Measurements from ENCODE around the gene PTGES3. TPM values are rescaled to one million over a fixed set of nuclear protein-coding genes. Genes with fewer than 3 reads are reported as not detected.
"Not testable (repeated sequence)": the region's sequence is repeated elsewhere in the genome, so short reads cannot be mapped to it uniquely, and the experiment has no call there.

The PTGES3 gene, protein sequence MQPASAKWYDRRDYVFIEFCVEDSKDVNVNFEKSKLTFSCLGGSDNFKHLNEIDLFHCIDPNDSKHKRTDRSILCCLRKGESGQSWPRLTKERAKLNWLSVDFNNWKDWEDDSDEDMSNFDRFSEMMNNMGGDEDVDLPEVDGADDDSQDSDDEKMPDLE
- 100 to 1,000 TPM; 240 to 241 TPM for total RNA-seq

- H3K27me3 Mint-ChIP-seq, result no peaks in the 10 kb centered on the region
- peak within 1 kb of the TSS; percentile 100 for H3K27ac Mint-ChIP-seq
- H3K4me3 Mint-ChIP-seq, result peak within 1 kb of the TSS; percentile 100
- ChIA-PET POLR2A (interaction anchor here (0.7 to 9.6 kb wide), 25 partner anchors 10 to 1064 kb away, joined by 3 to 155 read pairs (median 6); partner anchors contain the start of genes ATP5F1B, BAZ2A, CDK4 and DCTN2), CTCF (interaction anchor here (0.6 to 7.8 kb wide), 6 partner anchors 10 to 63 kb away, joined by 3 to 65 read pairs (median 5); partner anchors contain the start of gene NACA)
- DNase-seq, result peak; percentile 99
- peaks cover 22% of the 10 kb centered on the region for H3K4me1 Mint-ChIP-seq
- H3K36me3 Mint-ChIP-seq (ENCODE audit: low read depth), result peaks cover 43% of the 10 kb centered on the region
- no peaks in the 10 kb centered on the region for H3K9me3 Mint-ChIP-seq
Measured at GRCh38 chr12:56688129-56688845, at the start of gene PTGES3. Gene PTGES3 (minus strand): TSS chr12:56688284. CDS start chr12:56687999, 285 bp downstream.

GRCh38 chr12:56728139-56728861 is 40.2 kb upstream of the PTGES3 start:
- Mint-ChIP-seq H3K4me3 (no peak overlapping the region), H3K9me3 (no peaks in the 10 kb centered on the region), H3K36me3 (ENCODE audit: low read depth) (peaks cover 73% of the 10 kb centered on the region), H3K27me3 (no peaks in the 10 kb centered on the region), H3K27ac (no peak overlapping the region), H3K4me1 (peaks cover 17% of the 10 kb centered on the region)
- no peak for DNase-seq
- ChIA-PET POLR2A (interaction anchor here (4.7 kb wide), 1 partner anchor 41 kb away, joined by 123 read pairs; the partner anchor contains the start of gene PTGES3), CTCF (no interaction called here)

DNA sequence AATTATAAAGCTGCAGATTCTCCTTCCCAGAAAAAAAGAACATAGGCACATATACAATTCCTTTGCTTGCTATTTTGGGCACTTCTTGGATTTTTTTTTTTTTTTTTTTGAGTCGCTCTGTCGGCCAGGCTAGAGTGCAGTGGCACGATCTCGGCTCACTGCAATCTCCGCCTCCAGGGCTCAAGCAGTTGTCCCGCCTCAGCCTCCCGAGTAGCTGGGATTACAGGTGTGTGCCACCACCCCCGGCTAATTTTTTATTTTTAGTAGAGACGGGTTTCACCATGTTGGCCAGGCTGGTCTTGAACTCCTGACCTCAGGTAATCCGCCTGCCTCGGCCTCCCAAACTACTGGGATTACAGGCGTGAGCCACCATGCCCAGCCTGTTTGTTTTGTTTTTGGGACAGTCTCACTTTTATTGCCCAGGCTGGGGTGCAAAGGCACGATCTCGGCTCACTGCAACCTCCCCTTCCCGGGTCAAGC is 38.2 kb upstream of the PTGES3 start:
- Mint-ChIP-seq H3K4me1 (peaks cover 38% of the 10 kb centered on the region), H3K27ac (peak overlapping the region; percentile 97), H3K36me3 (ENCODE audit: low read depth) (peaks cover 78% of the 10 kb centered on the region), H3K4me3 (peak overlapping the region; percentile 94)
- not testable (repeated sequence) for H3K27me3 Mint-ChIP-seq, H3K9me3 Mint-ChIP-seq, DNase-seq
- ChIA-PET CTCF (interaction anchor here (0.9 to 2.9 kb wide), 9 partner anchors 23 to 386 kb away, joined by 3 to 9 read pairs (median 4); partner anchors contain the start of gene PTGES3), POLR2A (interaction anchor here (0.6 to 4.7 kb wide), 25 partner anchors 8 to 709 kb away, joined by 3 to 123 read pairs (median 5); partner anchors contain the start of genes ATP5F1B, INHBC, NAB2 and PRIM1)

- Mint-ChIP-seq H3K27ac (peak overlapping the region; percentile 97), H3K36me3 (ENCODE audit: low read depth) (peaks cover 78% of the 10 kb centered on the region), H3K4me1 (peaks cover 43% of the 10 kb centered on the region), H3K9me3 (no peaks in the 10 kb centered on the region), H3K27me3 (no peaks in the 10 kb centered on the region), H3K4me3 (peak overlapping the region; percentile 94)
- DNase-seq, result no peak
- ChIA-PET POLR2A (interaction anchor here (0.5 to 4.7 kb wide), 39 partner anchors 9 to 709 kb away, joined by 3 to 123 read pairs (median 4); partner anchors contain the start of genes ATP5F1B, INHBC, NAB2 and NEMP1), CTCF (interaction anchor here (0.8 to 2.9 kb wide), 12 partner anchors 11 to 387 kb away, joined by 3 to 9 read pairs (median 4); partner anchors contain the start of genes PRIM1 and PTGES3)
Measured at GRCh38 chr12:56725723-56726102, 37.6 kb upstream of the PTGES3 start.

GRCh38 chr12:56724972-56725722 is 37.1 kb upstream of the PTGES3 start, which contains the start of gene NACA:
Gene NACA (minus strand): TSS chr12:56725299. CDS start chr12:56724521, 778 bp downstream.
- Mint-ChIP-seq H3K4me3 (peak within 1 kb of the TSS; percentile 94), H3K27ac (peak within 1 kb of the TSS; percentile 97), H3K4me1 (peaks cover 49% of the 10 kb centered on the region), H3K27me3 (no peaks in the 10 kb centered on the region), H3K9me3 (no peaks in the 10 kb centered on the region), H3K36me3 (ENCODE audit: low read depth) (peaks cover 83% of the 10 kb centered on the region)
- CTCF ChIA-PET, result interaction anchor here (0.8 to 2.9 kb wide), 12 partner anchors 11 to 387 kb away, joined by 3 to 9 read pairs (median 4); partner anchors contain the start of genes PRIM1 and PTGES3
- DNase-seq, result peak; percentile 99
- POLR2A ChIA-PET, result interaction anchor here (0.5 to 4.7 kb wide), 39 partner anchors 8 to 733 kb away, joined by 3 to 123 read pairs (median 4); partner anchors contain the start of genes ATP5F1B, INHBC, NAB2 and NEMP1

GRCh38 chr12:56724701-56724971 is 36.6 kb upstream of the PTGES3 start:
- H3K27ac Mint-ChIP-seq, result peak overlapping the region; percentile 97
- no peaks in the 10 kb centered on the region for H3K9me3 Mint-ChIP-seq
- H3K27me3 Mint-ChIP-seq, result no peaks in the 10 kb centered on the region
- H3K4me1 Mint-ChIP-seq, result peaks cover 54% of the 10 kb centered on the region
- peak; percentile 24 for DNase-seq
- POLR2A ChIA-PET, result interaction anchor here (0.7 to 8.9 kb wide), 17 partner anchors 26 to 734 kb away, joined by 3 to 155 read pairs (median 6); partner anchors contain the start of genes ATP5F1B, BAZ2A, PRIM1 and PTGES3
- H3K36me3 Mint-ChIP-seq (ENCODE audit: low read depth), result peaks cover 84% of the 10 kb centered on the region
- peak overlapping the region; percentile 94 for H3K4me3 Mint-ChIP-seq
- CTCF ChIA-PET, result interaction anchor here (1.0 to 1.8 kb wide), 4 partner anchors 20 to 37 kb away, joined by 3 to 9 read pairs (median 4); partner anchors contain the start of genes PRIM1 and PTGES3

DNA sequence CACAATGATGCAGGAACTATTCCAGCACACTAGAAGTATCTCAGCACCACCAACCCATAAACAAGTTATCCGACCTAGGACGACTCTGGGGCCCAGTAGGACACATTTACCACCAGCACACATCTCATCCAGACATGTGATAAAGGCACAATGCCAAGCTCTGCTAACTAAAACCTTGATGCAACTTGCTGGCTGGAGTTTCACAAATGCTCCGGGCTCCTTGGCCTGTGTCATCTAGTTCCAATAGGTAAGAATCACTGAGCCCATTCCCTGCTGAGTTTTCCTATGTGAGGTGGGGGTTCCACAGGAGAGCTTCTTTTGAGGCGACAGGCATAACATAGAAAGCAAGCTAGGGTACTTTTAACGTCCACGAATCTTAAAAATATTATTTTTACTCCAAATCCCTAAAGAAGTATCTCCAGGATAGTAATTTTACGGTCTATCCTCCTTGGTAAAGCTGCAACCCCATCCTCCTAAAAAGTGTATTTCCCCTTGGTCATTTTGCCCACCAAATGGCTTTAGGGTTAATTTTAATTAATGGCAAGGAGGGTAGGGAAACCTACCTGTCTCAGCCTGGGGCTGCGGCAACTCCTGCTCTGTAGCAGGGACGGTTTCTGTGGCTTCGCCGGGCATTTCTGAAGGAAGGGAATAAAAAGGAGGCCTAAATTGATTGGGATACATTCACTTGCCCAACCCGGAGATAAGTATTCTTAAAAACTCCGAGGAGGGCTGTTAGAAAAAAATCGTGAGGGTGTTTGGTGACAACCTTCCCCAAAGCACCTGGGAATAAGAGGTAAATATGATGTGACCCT is 36.0 kb upstream of the PTGES3 start:
- POLR2A ChIA-PET, result interaction anchor here (0.9 to 8.9 kb wide), 10 partner anchors 10 to 95 kb away, joined by 3 to 155 read pairs (median 4); partner anchors contain the start of genes ATP5F1B, BAZ2A and PTGES3
- CTCF ChIA-PET, result interaction anchor here (0.6 kb wide), 1 partner anchor 352 kb away, joined by 3 read pairs; no protein-coding TSS in a partner anchor
- H3K27ac Mint-ChIP-seq, result peak overlapping the region; percentile 97
- no peaks in the 10 kb centered on the region for H3K9me3 Mint-ChIP-seq
- H3K36me3 Mint-ChIP-seq (ENCODE audit: low read depth), result peaks cover 85% of the 10 kb centered on the region
- DNase-seq, result no peak
- H3K4me3 Mint-ChIP-seq, result peak overlapping the region; percentile 94
- peaks cover 59% of the 10 kb centered on the region for H3K4me1 Mint-ChIP-seq
- no peaks in the 10 kb centered on the region for H3K27me3 Mint-ChIP-seq

DNA sequence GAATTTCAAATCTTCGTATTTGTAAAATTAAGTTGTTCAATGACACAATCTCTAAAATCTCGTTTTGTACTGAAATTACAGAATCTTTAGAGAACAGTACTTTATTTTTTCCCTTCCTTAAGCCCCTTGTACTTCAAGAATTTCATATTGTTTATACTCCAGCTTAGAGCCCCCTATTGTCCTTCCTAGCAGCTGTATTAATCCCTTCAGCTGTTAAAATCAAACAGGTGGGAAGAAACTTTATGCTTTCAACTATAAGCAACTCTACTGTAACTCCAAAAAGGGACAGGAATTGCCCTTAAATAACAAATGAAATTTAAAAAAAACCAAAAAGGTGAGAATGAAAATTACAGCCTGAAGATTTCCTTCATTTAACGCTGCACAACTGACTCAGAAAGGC is 35.3 kb upstream of the PTGES3 start:
- no peak for DNase-seq
- ChIA-PET CTCF (interaction anchor here (0.6 to 1.2 kb wide), 2 partner anchors 34 to 353 kb away, joined by 3 to 5 read pairs; no protein-coding TSS in a partner anchor), POLR2A (interaction anchor here (0.9 to 8.9 kb wide), 13 partner anchors 18 to 356 kb away, joined by 3 to 155 read pairs (median 3); partner anchors contain the start of genes ATP5F1B, BAZ2A and PTGES3)
- Mint-ChIP-seq H3K4me1 (peaks cover 65% of the 10 kb centered on the region), H3K9me3 (no peaks in the 10 kb centered on the region), H3K4me3 (peak overlapping the region; percentile 94), H3K27me3 (no peaks in the 10 kb centered on the region), H3K36me3 (ENCODE audit: low read depth) (peaks cover 86% of the 10 kb centered on the region), H3K27ac (peak overlapping the region; percentile 37)

DNA sequence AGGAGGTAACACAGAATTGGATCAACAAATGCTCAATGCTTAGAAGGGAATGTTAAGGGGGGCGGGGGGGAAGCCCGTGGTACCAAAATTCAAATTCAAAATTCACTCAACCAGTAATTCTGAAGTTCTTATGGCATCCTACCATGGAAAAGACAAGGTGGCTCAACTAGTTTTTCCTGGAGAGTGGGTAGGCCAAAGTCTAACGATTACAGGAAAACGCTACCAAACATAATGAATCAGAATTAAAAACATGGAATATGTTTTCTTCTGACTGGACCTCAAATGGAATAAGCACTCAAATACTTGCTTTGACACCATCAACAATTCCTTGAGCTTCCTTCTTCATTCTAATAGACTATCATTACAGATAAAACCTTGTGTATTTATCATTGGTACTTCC is 34.7 kb upstream of the PTGES3 start:
- CTCF ChIA-PET, result interaction anchor here (1.2 kb wide), 1 partner anchor 33 kb away, joined by 5 read pairs; no protein-coding TSS in a partner anchor
- Mint-ChIP-seq H3K4me1 (peaks cover 65% of the 10 kb centered on the region), H3K27me3 (no peaks in the 10 kb centered on the region), H3K27ac (peak overlapping the region; percentile 44), H3K36me3 (ENCODE audit: low read depth) (peaks cover 84% of the 10 kb centered on the region), H3K9me3 (no peaks in the 10 kb centered on the region), H3K4me3 (peak overlapping the region; percentile 94)
- POLR2A ChIA-PET, result interaction anchor here (0.9 to 8.9 kb wide), 11 partner anchors 12 to 356 kb away, joined by 3 to 155 read pairs (median 3); partner anchors contain the start of genes ATP5F1B and PTGES3
- DNase-seq, result no peak

- Mint-ChIP-seq H3K4me3 (peak overlapping the region; percentile 94), H3K36me3 (ENCODE audit: low read depth) (peaks cover 77% of the 10 kb centered on the region), H3K27me3 (no peaks in the 10 kb centered on the region), H3K27ac (peak overlapping the region; percentile 65), H3K9me3 (no peaks in the 10 kb centered on the region), H3K4me1 (peaks cover 67% of the 10 kb centered on the region)
- no peak for DNase-seq
- ChIA-PET CTCF (interaction anchor here (0.5 to 1.5 kb wide), 3 partner anchors 11 to 38 kb away, joined by 3 to 4 read pairs (median 3); no protein-coding TSS in a partner anchor), POLR2A (interaction anchor here (0.8 to 8.9 kb wide), 3 partner anchors 11 to 76 kb away, joined by 3 to 155 read pairs (median 5); partner anchors contain the start of genes ATP5F1B and PTGES3)
Measured at GRCh38 chr12:56721721-56722120, 33.6 kb upstream of the PTGES3 start.

Data from activated CD4-positive, alpha-beta memory T cell treated with anti-CD3 and anti-CD28 coated beads, Interleukin-2, amount 10 ng/mL, durations not matched to agents 7 days and 5 days (primary cell).